NCI-H2227 (cell line): ENCODE results near the gene TNFRSF18.
"Not testable (repeated sequence)": the region's sequence is repeated elsewhere in the genome, so short reads cannot be mapped to it uniquely, and the experiment has no call there.

Source experiments
- DNase-seq: peaks from one replicate; lab custom pipeline; 2025; ENCODE audit not compliant: unreplicated experiment; lab: John Stamatoyannopoulos, UW

TNFRSF18 gene, protein sequence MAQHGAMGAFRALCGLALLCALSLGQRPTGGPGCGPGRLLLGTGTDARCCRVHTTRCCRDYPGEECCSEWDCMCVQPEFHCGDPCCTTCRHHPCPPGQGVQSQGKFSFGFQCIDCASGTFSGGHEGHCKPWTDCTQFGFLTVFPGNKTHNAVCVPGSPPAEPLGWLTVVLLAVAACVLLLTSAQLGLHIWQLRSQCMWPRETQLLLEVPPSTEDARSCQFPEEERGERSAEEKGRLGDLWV

DNA sequence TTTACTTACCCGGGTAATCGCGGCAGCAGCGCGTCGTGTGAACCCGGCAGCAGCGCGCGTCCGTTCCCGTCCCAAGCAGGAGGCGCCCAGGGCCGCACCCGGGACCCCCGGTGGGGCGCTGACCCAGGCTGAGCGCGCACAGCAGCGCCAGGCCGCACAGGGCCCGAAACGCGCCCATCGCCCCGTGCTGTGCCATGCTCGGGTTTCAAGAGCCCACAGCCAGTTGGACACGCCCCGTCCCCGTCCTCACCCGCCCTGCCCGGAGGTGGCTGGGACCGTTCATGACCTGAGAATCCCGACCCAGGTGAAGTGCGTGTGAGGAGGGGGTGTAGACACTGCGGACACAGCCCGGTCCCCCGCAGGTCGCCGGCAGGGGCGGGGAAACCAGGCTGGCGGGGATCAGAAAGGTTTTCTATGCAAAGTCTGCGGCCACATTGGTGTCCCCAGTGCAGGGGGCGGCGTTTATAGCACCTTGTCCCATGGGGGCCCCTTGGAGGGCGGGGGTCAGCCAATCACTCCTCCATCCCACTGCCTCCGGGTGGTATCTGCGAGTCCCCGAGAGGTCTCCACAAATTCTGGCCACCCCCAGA, at the start of gene TNFRSF18:
Gene TNFRSF18 (minus strand): TSS at position 217 of the 590 bp plus-strand sequence. CDS start 21 bp downstream, at position 196.
- DNase-seq, result no peak

- no peak for DNase-seq
Observed at GRCh38 chr1:1255611-1256010, 49.2 kb upstream of the TNFRSF18 start.

- DNase-seq, result no peak
Observed at GRCh38 chr1:1255078-1255477, 48.7 kb upstream of the TNFRSF18 start.

- no peak for DNase-seq
Observed at GRCh38 chr1:1254667-1254998, 48.2 kb upstream of the TNFRSF18 start.

GRCh38 chr1:1253972-1254666, 47.7 kb upstream of the TNFRSF18 start:
- DNase-seq, result no peak

- DNase-seq, result no peak
Observed at GRCh38 chr1:1253314-1253713, 46.9 kb upstream of the TNFRSF18 start.

- no peak for DNase-seq
Observed at GRCh38 chr1:1250786-1251284, 44.4 kb upstream of the TNFRSF18 start.

GRCh38 chr1:1248009-1248913, 41.9 kb upstream of the TNFRSF18 start:
- DNase-seq, result not testable (repeated sequence)

DNA sequence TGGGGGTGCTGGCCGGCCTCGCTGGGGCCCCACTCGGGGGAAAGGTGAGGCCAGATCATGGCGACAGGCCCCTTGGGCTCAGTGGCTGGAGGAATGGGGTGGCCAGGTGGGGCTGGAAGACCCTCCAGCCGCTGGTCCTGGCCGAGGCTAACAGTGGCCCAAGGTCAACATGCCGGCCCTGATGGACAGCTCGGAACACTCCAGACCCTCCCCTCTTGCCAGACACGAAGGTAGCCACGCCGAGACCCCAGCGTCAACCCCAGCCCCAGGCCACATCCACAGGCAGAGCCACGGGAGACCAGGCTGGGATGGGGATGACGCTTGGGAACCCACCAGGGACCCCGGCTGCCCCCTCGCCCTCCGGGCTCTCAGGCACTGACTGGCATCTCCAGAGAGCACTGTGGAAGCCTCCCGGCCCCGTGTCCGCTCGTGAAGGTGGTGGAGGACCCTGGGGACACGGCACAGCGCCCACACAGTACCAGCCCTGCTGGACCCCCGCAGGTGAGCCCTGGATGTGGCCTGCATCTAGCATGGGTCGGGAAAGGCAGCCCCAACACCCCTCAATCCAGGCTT, 41.0 kb upstream of the TNFRSF18 start:
- DNase-seq, result no peak

DNA sequence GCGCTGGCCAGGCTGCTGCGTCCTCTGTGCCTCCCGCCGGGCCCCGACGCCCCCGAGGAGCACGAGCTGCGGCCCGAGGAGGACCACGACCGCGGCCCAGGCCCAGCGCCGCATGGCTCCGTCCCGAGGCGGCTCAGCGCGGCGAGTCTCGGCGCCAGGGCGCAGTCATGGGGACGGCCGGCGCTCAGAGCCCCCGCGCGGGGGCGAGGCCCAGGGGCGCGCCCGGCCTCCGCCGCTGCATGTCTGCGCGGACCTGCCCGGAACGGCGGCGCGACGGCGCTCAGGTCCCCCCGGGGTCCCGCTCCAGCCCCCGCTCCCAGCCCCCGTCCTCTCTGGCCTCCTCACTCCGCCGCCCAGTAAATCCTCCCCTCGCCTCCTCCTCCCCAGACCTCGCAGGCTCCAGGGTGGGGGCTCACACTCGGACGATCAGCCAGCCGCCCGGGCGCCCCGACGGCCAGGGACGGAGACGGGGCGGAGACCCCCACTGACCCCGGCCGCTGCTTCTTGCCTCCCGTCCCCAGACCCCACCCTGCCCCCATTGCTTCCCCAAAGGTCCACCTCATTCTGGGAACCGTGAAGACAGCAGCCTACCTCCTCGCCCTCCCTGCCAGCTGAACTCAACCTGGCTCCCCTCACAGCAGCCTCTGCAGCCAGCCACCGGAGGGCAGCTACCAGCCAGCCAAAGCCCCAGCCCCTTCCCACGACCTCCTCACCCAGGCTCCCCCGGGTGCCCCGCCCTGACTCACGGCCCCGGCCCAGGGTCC, 40.4 kb upstream of the TNFRSF18 start, which contains the start of gene C1QTNF12:
Gene C1QTNF12 (minus strand): TSS at position 146 of the 764 bp plus-strand sequence. CDS start 32 bp downstream, at position 114.
- DNase-seq, result no peak

GRCh38 chr1:1245817-1246576, 39.6 kb upstream of the TNFRSF18 start:
- no peak for DNase-seq

DNA sequence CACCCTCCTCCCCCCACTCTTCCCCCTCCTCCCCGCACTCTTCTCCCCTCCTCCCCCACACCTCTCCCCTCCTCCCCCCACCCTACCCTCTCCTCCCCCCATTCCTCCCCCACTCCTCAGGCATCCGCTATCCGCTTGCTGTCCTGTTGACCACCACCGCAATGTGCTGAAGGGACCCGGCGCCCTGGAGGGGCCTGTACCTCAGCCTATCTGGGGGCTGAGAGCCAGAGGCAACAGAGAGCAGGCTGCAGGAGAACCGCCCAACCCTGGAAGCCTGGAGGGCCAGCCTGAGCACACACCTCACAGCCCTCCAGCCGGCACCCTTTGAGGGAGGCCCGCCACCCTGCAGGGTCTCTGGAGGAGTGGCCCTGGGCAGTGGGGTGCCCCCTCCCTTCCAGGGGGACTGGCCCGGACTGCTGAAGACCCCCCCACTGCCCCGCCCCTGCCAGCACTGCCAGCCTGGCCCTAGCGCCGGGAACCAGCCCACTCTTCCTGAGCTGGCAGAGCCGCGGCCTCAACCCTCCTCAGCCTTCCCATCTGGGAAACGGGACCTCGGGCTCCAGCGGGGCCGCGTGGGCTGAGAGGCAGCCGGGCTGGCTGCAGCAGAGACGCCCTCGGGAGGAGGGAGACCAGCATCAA, 38.9 kb upstream of the TNFRSF18 start:
- DNase-seq, result no peak

DNA sequence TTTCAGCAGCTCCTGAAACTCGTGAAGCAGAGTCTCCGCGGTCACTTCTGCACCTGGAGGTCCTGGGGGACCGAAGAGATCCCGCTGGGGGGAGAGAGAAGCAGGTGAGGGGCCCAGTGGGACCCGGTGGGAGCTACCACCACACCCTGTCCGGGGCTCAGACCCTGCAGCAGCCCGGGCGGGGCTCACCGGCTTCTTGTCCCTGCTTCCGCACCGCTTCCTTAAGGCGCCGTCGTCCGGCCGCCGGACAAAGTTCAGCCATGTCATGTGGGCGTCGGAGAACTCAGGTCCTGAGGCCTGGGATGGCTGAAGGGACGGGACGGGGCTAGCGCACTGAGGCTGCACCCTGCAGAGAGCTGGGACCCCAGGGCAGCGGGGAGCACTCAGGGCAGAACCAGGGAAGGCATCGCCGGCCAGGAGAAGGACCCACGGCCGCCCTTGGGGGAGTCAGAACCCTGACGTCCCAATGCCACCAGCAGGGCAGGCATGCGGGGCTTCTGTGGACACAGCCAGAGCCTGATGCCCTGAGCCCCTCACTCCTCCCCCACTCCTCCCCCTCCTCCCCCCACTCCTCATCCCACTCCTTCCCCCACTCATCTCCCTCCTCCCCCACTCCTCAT, 37.9 kb upstream of the TNFRSF18 start:
- no peak for DNase-seq

GRCh38 chr1:1243807-1244191, 37.4 kb upstream of the TNFRSF18 start:
- DNase-seq, result no peak

DNA sequence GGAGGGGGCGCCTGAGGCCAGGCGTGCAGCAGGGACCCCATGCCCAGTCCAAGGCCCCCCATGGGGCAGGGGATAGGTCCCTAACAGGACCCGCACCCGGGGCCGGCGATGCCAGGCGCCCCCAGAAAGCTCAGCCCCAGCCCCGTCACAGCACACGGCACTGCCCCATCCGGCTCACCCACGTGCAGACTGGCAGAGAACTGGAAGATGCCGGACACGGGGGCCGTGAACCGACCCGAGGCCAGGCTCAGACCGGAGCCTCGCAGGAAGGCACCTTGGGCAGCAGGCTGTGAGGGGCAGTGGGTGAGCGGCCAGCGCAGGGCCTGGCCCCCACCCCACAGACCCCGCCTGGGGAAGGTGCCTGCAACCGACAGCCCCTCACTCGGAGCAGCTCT, 36.9 kb upstream of the TNFRSF18 start:
- no peak for DNase-seq

GRCh38 chr1:1242461-1243265, 36.3 kb upstream of the TNFRSF18 start:
- no peak for DNase-seq

DNA sequence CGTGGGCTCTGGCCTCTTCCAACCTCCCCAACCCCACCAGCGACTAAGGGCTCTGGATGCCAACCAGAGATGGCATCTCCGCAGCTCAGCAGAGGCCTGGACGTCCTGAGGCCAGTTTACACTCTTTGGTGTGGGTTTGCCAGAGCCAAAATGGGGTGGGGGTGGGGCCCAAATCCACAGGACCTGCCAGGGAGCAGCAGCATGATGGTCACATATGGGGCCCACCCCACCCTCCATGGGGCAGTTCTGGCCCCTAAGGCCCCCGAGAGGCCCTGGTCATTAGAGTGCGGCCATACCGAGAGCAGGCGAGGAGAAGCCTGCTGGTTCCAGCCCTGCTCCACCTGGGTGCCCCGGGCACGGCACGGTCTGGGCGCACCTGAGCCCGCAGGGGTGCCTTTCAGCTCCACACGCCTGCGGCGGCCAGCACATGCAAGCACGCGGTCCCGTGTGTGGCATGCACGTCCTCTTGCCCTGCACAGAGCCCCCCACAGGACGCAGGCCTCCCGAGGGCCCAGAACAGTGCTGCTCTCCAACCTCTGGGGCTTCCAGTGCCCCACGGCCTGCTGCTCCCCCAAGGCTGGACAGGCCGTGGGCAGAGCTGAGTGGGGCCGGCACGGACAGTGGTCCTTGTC, 35.3 kb upstream of the TNFRSF18 start:
- no peak for DNase-seq
